Heart left ventricle (tissue), 13 donors: ENCODE measurements around the gene PIGR.

ENCODE experiments used
- POLR2A ChIP-seq, 2 donors: fragments of 450-650 bp; IDR thresholded peaks; one replicate each; pipeline ENCODE4 v1.6.1; 2017; ENCODE audit warnings: antibody characterized with exemption in 2 of 2, mild to moderate bottlenecking in 2 of 2, moderate library complexity in 2 of 2
- TF ChIP-seq, protein P1 (sequence below), 12 donors: fragments of 200-600 bp; sonication (generic) in 4 of 12; IDR thresholded peaks; one replicate each; pipeline versions ENCODE4 v1.5.0 to v1.8.0; 2018 to 2022; ENCODE audit warnings: antibody characterized with exemption in 12 of 12, mild to moderate bottlenecking in 5 of 12
- donor health status: ischemic (EF 13 %, LVEDD 7.1; RV severe dilation, severe dysfunction).
- donor health status: DM: no; HTN: yes; CAD: no.
- donor health status: DM: no; HTN: no; CAD: no.
- donor health status: ischemic (EF 25% LVEDD 6.9; RV normal size, moderate dysfunction).
- donor health status: ischemic (EF 25% LVEDD 5.7; RV mildly dilated, moderate dysfunction).
- donor health status: ischemic (EF 35%, LVEDD 5.7; RV mildly dilated, moderate dysfunction).
- donor health status: nonischemic (EF 11% LVEDD 7.7; RV severe dilation, severe dysfunction).
- donor health status: DM: yes; HTN: yes; CAD: no.
- donor health status: PGD.
- donor health status: ischemic (EF 29% LVEDD 5.4; RV normal size, mild dysfunction).
- donor health status: nonischemic (EF 23%, LVEDD 6.1; RV moderate dilation, normal function).

DNA sequence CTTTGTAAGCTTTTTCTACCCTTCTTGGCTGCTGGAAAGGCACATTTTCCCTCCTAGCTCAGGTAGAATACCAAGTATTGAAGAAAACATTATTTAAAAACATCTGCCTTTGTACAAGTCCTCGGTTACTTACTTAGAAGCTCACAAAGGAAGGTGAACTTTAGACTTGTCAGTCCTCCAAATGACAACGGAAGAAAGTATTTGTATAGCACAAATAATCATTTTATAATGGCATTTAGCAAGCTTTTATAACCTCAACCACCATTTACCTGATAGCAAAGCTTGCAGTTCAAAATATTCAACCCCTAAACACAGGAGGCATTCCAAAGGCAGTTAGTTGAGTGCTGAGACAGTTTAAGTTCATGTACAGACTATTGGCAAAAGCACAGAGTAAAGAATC, 26.5 kb upstream of the PIGR start:
- no peak for TF ChIP-seq POLR2A (IDR thresholded peaks at IDR 0.05)
- TF ChIP-seq, protein P1, sequence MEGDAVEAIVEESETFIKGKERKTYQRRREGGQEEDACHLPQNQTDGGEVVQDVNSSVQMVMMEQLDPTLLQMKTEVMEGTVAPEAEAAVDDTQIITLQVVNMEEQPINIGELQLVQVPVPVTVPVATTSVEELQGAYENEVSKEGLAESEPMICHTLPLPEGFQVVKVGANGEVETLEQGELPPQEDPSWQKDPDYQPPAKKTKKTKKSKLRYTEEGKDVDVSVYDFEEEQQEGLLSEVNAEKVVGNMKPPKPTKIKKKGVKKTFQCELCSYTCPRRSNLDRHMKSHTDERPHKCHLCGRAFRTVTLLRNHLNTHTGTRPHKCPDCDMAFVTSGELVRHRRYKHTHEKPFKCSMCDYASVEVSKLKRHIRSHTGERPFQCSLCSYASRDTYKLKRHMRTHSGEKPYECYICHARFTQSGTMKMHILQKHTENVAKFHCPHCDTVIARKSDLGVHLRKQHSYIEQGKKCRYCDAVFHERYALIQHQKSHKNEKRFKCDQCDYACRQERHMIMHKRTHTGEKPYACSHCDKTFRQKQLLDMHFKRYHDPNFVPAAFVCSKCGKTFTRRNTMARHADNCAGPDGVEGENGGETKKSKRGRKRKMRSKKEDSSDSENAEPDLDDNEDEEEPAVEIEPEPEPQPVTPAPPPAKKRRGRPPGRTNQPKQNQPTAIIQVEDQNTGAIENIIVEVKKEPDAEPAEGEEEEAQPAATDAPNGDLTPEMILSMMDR (IDR thresholded peaks at IDR 0.05), result no peak
